ENCODE measurements around the gene UBE2J2.

DNA sequence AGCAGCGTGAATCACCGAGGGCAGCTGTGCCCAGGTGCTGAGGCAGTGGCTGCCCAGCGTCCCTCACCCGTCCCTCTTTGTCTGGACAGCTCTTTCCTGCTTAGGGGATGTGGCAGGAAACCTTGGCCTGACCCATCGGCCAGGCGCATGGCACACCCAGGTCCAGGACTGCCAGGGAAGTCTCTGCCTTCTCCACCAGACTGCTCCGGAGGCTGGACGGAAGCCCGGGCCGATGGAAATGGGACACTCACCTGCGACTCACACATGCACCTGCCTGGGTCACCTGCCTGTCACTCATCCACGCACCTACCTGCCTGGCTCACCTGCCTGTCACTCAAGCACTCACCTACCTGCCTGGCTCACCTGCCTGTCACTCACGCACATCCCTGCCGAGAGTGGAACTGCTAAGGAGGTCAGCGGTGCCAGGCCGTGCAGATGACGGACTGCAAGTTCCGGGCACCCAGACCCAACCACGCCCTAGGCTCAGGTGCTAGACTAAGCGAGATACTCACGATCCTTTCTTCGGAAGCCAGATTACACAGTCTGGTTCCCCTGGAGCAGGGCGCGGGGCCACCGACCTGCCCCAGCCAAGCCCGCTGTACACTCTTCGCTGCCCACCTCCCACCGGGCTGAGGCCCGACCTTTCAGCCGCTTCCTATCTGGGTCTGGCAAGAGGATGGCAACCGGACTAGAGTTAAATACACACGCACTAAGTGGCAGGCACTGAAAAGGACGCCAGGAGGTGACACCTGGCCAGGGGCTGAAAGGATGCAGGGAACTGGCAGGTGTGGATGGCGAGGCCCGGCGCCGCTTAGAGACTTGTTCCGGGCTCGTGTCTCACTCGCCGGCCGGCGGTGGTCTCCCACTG, 1.1 kb downstream of the UBE2J2 start:
- TF ChIP-seq EGR1 (IDR thresholded peaks at IDR 0.05), result no peak
- no peak for TF ChIP-seq CEBPB (IDR thresholded peaks at IDR 0.05)
- TF ChIP-seq, protein P1, sequence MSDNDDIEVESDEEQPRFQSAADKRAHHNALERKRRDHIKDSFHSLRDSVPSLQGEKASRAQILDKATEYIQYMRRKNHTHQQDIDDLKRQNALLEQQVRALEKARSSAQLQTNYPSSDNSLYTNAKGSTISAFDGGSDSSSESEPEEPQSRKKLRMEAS (IDR thresholded peaks at IDR 0.05), result peak; percentile 21; the same call in 1 of the 2 replicates
- TF ChIP-seq, protein P2, sequence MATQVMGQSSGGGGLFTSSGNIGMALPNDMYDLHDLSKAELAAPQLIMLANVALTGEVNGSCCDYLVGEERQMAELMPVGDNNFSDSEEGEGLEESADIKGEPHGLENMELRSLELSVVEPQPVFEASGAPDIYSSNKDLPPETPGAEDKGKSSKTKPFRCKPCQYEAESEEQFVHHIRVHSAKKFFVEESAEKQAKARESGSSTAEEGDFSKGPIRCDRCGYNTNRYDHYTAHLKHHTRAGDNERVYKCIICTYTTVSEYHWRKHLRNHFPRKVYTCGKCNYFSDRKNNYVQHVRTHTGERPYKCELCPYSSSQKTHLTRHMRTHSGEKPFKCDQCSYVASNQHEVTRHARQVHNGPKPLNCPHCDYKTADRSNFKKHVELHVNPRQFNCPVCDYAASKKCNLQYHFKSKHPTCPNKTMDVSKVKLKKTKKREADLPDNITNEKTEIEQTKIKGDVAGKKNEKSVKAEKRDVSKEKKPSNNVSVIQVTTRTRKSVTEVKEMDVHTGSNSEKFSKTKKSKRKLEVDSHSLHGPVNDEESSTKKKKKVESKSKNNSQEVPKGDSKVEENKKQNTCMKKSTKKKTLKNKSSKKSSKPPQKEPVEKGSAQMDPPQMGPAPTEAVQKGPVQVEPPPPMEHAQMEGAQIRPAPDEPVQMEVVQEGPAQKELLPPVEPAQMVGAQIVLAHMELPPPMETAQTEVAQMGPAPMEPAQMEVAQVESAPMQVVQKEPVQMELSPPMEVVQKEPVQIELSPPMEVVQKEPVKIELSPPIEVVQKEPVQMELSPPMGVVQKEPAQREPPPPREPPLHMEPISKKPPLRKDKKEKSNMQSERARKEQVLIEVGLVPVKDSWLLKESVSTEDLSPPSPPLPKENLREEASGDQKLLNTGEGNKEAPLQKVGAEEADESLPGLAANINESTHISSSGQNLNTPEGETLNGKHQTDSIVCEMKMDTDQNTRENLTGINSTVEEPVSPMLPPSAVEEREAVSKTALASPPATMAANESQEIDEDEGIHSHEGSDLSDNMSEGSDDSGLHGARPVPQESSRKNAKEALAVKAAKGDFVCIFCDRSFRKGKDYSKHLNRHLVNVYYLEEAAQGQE (IDR thresholded peaks at IDR 0.05; ENCODE audit: low read depth), result no peak
- TF ChIP-seq FOXM1 (IDR thresholded peaks at IDR 0.05; ENCODE audit: borderline replicate concordance, low read depth), result no peak
- TF ChIP-seq TAF1 (IDR thresholded peaks at IDR 0.05; ENCODE audit: low read depth), result no peak
- TF ChIP-seq RAD21 (IDR thresholded peaks at IDR 0.05; ENCODE audit: low read depth), result no peak
- no peak for TF ChIP-seq NFIC (IDR thresholded peaks at IDR 0.05)
